ENCODE results near the gene WWP2.

WWP2 gene

DNA sequence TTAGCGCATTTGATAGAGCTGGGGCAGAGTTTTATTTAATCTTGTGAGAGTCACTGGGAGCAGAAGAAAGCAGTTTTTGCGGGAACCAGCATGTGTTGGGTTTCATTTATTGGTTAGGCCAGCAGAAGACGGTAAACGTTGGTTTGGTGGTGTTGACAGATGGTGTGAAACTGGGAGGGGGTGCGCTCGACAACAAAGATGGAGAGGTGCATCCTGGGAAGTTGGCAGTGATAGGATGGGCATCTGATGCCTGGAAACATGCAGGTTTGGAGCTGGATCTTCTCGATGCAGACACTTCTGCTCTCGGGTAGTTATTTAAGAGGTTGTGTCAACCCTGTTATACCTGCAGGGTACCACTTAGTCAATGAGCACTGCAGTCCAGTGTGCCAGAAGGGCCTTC is 164.1 kb downstream of the WWP2 start:
- peaks cover 22% of the 10 kb centered on the region for H3K36me3 Mint-ChIP-seq (ENCODE audit: low read depth)
- H3K27me3 Mint-ChIP-seq (ENCODE audit: low read depth) = no peaks in the 10 kb centered on the region
- H3K4me3 Mint-ChIP-seq = peak overlapping the region in 1 of 3 experiments; percentile 9

DNA sequence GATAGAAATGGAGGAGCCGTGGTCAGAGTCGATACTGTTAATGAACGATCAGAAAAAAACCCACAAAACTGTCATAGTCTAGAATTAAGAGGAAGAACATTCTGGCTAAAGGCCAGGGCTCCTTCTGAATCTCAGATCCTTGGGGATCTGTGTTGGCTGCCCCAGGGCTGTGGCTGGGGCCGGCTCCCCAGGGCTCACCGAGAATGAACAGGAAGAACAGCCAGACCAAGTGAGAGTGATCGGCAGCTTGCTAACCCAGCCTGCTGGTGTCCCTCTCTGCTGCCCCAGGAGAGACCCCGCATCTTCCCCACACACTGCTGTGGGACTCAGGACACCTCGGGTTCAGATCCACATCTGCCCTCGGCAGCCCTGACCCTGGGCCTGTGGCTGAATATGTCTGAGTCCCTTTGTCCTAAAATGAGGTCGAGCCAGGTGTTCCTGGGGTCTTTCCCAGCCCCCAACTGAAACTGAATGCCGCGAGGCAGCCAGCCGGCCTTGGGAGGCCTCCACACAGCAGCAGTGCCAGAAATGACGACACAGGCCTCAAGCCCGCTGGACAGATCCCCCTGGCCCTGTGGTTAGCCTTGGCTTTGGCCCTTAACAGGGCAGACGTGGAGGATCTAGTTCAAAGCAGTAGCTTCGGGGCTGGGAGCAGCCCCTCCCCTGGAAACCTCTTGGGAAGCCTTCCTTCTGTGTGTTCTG is 165.1 kb downstream of the WWP2 start:
- peaks cover 30% of the 10 kb centered on the region for H3K4me1 Mint-ChIP-seq
- peaks cover 23% of the 10 kb centered on the region for H3K36me3 Mint-ChIP-seq (ENCODE audit: low read depth)
- TF ChIP-seq, protein P1, sequence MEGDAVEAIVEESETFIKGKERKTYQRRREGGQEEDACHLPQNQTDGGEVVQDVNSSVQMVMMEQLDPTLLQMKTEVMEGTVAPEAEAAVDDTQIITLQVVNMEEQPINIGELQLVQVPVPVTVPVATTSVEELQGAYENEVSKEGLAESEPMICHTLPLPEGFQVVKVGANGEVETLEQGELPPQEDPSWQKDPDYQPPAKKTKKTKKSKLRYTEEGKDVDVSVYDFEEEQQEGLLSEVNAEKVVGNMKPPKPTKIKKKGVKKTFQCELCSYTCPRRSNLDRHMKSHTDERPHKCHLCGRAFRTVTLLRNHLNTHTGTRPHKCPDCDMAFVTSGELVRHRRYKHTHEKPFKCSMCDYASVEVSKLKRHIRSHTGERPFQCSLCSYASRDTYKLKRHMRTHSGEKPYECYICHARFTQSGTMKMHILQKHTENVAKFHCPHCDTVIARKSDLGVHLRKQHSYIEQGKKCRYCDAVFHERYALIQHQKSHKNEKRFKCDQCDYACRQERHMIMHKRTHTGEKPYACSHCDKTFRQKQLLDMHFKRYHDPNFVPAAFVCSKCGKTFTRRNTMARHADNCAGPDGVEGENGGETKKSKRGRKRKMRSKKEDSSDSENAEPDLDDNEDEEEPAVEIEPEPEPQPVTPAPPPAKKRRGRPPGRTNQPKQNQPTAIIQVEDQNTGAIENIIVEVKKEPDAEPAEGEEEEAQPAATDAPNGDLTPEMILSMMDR (IDR thresholded peaks at IDR 0.05; ENCODE audit: unreplicated experiment in 3 of 3) = no peak
- H3K27me3 Mint-ChIP-seq (ENCODE audit: low read depth) = no peaks in the 10 kb centered on the region
- H3K4me3 Mint-ChIP-seq = no peak overlapping the region
- no peaks in the 10 kb centered on the region for H3K9me3 Mint-ChIP-seq
- H3K27ac Mint-ChIP-seq = peak overlapping the region; percentile 48 to 78 (median 65)

More for the DNA sequence above, 164.1 kb downstream of the WWP2 start:
- Mint-ChIP-seq H3K4me1 (peaks cover 30% of the 10 kb centered on the region), H3K27ac (peak overlapping the region in 2 of 3 experiments; percentile 78 to 89), H3K9me3 (no peaks in the 10 kb centered on the region)
- TF ChIP-seq, protein P1 (IDR thresholded peaks at IDR 0.05; ENCODE audit: unreplicated experiment in 3 of 3) = no peak

DNA sequence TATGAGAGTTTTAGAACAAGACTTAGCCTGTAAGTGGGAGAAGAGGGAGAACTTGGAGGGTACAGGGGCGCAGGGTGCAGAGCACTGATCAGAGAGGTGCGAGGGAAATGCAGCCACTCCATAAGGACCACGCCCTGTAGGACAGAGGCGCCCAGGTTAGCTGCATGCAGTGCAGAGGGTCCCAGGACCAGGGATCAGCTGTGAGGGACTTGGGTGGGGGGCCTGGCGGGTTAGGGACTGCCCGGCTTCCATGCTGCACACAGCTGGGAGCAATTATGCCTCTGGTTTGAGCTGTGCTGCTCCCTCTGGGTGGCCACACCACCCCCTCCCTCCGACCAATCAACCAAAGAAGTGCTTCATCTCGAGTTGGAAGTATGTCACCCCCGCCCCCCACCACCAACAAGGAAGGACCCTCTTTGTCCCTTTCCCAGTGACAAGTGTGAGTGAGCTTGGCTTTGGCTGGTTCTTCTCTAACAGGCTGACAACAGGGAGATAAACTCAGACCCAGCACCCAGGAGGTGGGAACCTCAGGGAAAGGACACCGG is 166.8 kb downstream of the WWP2 start:
- no peaks in the 10 kb centered on the region for H3K27me3 Mint-ChIP-seq (ENCODE audit: low read depth)
- H3K36me3 Mint-ChIP-seq (ENCODE audit: low read depth) = peaks cover 34% of the 10 kb centered on the region
- no peaks in the 10 kb centered on the region for H3K9me3 Mint-ChIP-seq
- TF ChIP-seq, protein P1 (IDR thresholded peaks at IDR 0.05; ENCODE audit: unreplicated experiment in 3 of 3) = no peak
- H3K4me3 Mint-ChIP-seq = no peak overlapping the region
- peak overlapping the region in 2 of 3 experiments; percentile 11 to 54 for H3K27ac Mint-ChIP-seq
- peaks cover 24% of the 10 kb centered on the region for H3K4me1 Mint-ChIP-seq

DNA sequence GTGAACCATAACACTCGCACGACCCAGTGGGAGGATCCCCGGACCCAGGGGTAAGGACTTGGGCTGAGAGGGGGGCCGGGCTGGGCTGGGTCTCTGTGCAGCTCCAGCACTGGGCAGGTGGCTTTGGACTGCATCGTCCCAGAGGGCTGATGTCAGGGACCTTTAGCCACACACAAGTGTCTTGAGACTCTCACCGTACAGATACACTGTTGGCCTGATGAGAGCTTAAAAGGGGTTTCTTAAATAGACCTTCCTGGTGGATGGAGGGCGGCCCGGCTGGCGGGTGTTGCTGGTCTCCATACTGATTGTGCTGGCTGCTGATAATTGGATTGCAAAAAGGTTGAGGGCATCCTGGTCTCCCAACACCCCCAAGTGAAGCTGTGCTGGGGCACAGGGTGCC is 167.3 kb downstream of the WWP2 start:
- H3K36me3 Mint-ChIP-seq (ENCODE audit: low read depth) = peaks cover 37% of the 10 kb centered on the region
- no peaks in the 10 kb centered on the region for H3K27me3 Mint-ChIP-seq (ENCODE audit: low read depth)
- H3K27ac Mint-ChIP-seq = no peak overlapping the region
- H3K4me1 Mint-ChIP-seq = peaks cover 21% of the 10 kb centered on the region
- H3K4me3 Mint-ChIP-seq = no peak overlapping the region
- TF ChIP-seq, protein P1 (IDR thresholded peaks at IDR 0.05; ENCODE audit: unreplicated experiment in 3 of 3) = no peak
- no peaks in the 10 kb centered on the region for H3K9me3 Mint-ChIP-seq

DNA sequence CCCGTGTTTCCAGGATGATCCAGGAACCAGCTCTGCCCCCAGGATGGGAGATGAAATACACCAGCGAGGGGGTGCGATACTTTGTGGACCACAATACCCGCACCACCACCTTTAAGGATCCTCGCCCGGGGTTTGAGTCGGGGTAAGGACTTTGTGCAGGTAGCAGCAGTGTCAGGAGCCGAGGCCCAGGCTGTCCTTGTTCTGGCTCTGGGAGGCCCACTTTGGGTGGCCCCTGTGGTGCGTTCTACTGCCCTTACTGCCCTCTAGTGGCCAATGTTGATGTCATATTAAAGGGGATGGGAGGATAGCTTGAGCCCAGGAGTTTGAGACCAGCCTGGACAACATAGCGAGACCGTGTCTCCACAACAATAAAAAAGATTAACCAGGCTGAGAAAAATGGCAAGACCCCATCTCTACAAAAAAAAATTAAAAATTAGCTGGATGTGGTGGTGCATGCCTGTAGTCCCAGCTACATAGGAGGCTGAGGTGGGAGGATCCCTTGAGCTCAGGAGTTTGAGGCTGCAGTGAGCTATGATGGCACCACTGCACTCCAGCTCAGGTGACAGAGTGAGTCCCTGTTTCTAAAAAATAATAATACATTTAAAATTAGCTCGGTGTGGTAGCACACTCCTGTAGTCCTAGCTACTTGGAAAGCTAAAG is 168.1 kb downstream of the WWP2 start:
- peak overlapping the region in 1 of 3 experiments; percentile 41 for H3K27ac Mint-ChIP-seq
- no peak overlapping the region for H3K4me3 Mint-ChIP-seq
- no peaks in the 10 kb centered on the region for H3K27me3 Mint-ChIP-seq (ENCODE audit: low read depth)
- peaks cover 37% of the 10 kb centered on the region for H3K36me3 Mint-ChIP-seq (ENCODE audit: low read depth)
- TF ChIP-seq, protein P1 (IDR thresholded peaks at IDR 0.05; ENCODE audit: unreplicated experiment in 3 of 3) = peak; percentile 67 to 71 (median 68)
- peaks cover 19% of the 10 kb centered on the region for H3K4me1 Mint-ChIP-seq
- no peaks in the 10 kb centered on the region for H3K9me3 Mint-ChIP-seq

Data from nephron (organoid).